DMS153 treated with DMSO at 0.1 percent for 48 hours (cell line): ENCODE measurements around the gene KLRC2.
"Not testable (repeated sequence)": the region's sequence is repeated elsewhere in the genome, so short reads cannot be mapped to it uniquely, and the experiment has no call there.

Experiments used
- DNase-seq: peaks from one replicate; lab custom pipeline; 2025; ENCODE audit not compliant: unreplicated experiment; lab: John Stamatoyannopoulos, UW

The KLRC2 gene

GRCh38 chr12:10406725-10407124, 29.1 kb downstream of the KLRC2 start:
- no peak for DNase-seq

GRCh38 chr12:10405294-10405693, 30.5 kb downstream of the KLRC2 start:
- no peak for DNase-seq

GRCh38 chr12:10404798-10405197, 31.0 kb downstream of the KLRC2 start:
- DNase-seq, result no peak

- DNase-seq, result no peak
Observed at GRCh38 chr12:10400829-10401228, 35.0 kb downstream of the KLRC2 start.

GRCh38 chr12:10398168-10398567, 37.6 kb downstream of the KLRC2 start:
- no peak for DNase-seq

GRCh38 chr12:10397296-10397695, 38.5 kb downstream of the KLRC2 start:
- DNase-seq, result no peak

- DNase-seq, result not testable (repeated sequence)
Observed at GRCh38 chr12:10396176-10396575, 39.6 kb downstream of the KLRC2 start.

GRCh38 chr12:10395390-10395998, 40.3 kb downstream of the KLRC2 start:
- DNase-seq, result peak; percentile 80

- DNase-seq, result not testable (repeated sequence)
Observed at GRCh38 chr12:10394531-10395152, 41.2 kb downstream of the KLRC2 start.

GRCh38 chr12:10393291-10393690, 42.5 kb downstream of the KLRC2 start:
- DNase-seq, result no peak

- DNase-seq, result peak; percentile 51
Observed at GRCh38 chr12:10392394-10392930, 43.3 kb downstream of the KLRC2 start.

GRCh38 chr12:10390991-10391390, 44.8 kb downstream of the KLRC2 start:
- not testable (repeated sequence) for DNase-seq

GRCh38 chr12:10389904-10390303, 45.9 kb downstream of the KLRC2 start, which contains the start of gene KLRK1:
Gene KLRK1, minus strand, starts transcription at chr12:10390041. Its CDS starts 1,231 bp downstream, at chr12:10388810.
- DNase-seq, result no peak

GRCh38 chr12:10388624-10389413, 47.0 kb downstream of the KLRC2 start:
- DNase-seq, result no peak

- DNase-seq, result not testable (repeated sequence)
Observed at GRCh38 chr12:10387498-10387897, 48.3 kb downstream of the KLRC2 start.

GRCh38 chr12:10386857-10387256, 49.0 kb downstream of the KLRC2 start:
- DNase-seq, result no peak

- DNase-seq, result no peak
Observed at GRCh38 chr12:10385166-10385613, 50.6 kb downstream of the KLRC2 start.

GRCh38 chr12:10384191-10384590, 51.6 kb downstream of the KLRC2 start:
- no peak for DNase-seq

- no peak for DNase-seq
Observed at GRCh38 chr12:10381928-10382628, 53.7 kb downstream of the KLRC2 start.
